Daoy (cell line): Measurements from ENCODE around the gene MAJIN. TPM values are rescaled to one million over a fixed set of nuclear protein-coding genes. Genes with fewer than 3 reads are reported as not detected.
A peak's percentile ranks its signal among the peaks of the same experiment; 100 is the strongest.

ENCODE experiments used
- DNase-seq: peaks from one replicate; pipeline ENCODE4 v3.0.0-alpha.2; 2015; ENCODE audit warnings: low read depth
- total RNA-seq: library from RNA; depleted of rRNA; stranded (reverse); fragments of >200 nt; shearing (Covaris generic); gene quantifications from 2 replicates; pipeline ENCODE4 v1.2.3, GENCODE V29; 2014

The MAJIN gene
- total RNA-seq, 1 experiment from 2014 or later, result not detected

DNA sequence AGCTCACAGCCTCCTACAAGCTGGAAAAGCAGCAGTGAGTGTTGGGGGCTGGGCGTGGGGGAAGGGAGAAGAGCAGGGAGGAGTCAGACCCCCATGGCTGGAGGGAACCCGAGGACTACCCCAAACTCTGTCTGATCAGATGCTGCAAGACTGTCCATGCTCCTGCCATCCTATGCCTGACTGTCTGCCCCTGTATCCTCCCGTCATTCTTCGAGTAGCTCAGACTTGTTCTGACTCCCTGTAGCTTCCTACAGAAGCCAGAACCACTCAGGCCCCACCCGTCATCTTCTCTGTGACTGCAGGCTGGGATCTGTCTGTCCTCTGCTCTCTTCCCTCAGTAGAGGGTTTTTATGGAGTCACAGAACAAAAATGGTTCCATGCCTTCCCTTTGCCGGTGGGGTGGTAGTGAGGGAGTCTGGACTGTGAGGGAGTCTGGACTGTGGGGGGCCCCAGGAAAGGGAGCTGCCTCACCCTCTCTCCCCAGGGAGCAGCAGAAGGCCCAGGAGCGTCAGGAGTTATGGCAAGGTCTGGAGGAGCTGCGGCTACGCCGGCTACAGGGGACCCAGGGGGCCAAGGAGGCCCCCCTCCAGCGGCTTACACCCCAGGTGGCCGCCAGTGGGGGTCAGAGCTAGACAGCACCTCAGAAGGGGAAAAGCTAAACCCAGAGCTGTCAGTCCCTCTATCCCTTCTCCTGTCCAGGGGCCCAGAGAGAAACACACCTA, 38.5 kb downstream of the MAJIN start:
- DNase-seq, result no peak

DNA sequence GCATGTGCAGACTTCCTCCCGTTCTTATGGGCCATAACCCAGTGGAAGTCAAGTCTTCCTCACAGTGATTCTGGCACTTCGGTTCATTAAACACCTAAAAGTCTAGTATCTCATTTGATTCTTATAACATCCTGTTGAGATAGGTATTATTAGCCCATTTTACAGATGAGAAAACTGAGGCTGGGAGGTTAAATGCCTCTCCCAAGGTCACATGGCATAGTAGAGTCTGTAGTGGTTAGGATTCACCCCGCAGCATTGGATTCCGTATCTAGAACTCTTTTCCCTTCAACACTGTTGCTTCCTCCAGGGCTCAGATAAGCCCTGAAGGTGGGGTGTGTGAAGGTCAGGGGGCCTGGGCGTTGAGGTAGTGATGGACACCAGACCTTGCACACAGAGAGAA, 39.6 kb downstream of the MAJIN start:
- no peak for DNase-seq

- no peak for DNase-seq
Observed at GRCh38 chr11:64931290-64931689, 40.6 kb downstream of the MAJIN start.

GRCh38 chr11:64930340-64930739, 41.6 kb downstream of the MAJIN start:
- no peak for DNase-seq

DNA sequence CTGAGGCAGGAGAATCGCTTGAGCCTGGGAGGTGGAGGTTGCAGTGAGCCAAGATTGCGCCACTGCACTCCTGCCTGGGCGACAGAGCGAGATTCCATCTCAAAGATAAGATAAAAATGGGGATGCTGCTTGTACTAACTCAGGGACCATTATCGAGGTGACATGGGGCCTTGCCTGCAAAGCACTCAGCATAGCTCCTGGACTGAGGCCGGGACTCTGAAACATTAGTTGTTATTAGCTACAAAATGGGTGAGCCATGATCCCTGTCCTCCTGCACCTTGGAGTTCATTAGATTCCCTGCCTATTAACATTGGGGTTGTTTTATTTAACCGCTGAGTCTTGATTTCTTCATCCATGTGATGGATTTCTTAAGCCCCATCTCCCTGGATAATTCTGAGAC, 42.3 kb downstream of the MAJIN start:
- no peak for DNase-seq

DNA sequence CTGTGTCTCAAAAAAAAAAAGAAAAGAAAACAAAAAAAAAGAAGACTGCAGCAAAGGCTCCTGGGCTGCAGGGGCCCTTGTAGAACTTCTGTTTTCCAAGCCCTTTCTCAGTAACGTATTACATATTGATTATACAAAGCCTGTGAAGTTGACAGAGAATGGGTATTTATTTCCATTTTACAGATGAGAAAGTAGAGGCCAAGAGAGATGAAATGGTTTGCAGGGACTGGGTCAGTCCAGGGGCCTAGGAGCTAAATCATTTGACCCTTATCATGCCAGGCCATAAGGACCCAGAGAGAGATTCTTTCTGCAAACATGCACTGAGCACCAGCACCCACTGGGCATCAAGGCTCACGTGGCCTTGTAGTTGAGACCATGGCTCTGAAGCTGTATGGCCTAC, 43.0 kb downstream of the MAJIN start:
- DNase-seq, result no peak

- no peak for DNase-seq
Observed at GRCh38 chr11:64926689-64927088, 45.2 kb downstream of the MAJIN start.

DNA sequence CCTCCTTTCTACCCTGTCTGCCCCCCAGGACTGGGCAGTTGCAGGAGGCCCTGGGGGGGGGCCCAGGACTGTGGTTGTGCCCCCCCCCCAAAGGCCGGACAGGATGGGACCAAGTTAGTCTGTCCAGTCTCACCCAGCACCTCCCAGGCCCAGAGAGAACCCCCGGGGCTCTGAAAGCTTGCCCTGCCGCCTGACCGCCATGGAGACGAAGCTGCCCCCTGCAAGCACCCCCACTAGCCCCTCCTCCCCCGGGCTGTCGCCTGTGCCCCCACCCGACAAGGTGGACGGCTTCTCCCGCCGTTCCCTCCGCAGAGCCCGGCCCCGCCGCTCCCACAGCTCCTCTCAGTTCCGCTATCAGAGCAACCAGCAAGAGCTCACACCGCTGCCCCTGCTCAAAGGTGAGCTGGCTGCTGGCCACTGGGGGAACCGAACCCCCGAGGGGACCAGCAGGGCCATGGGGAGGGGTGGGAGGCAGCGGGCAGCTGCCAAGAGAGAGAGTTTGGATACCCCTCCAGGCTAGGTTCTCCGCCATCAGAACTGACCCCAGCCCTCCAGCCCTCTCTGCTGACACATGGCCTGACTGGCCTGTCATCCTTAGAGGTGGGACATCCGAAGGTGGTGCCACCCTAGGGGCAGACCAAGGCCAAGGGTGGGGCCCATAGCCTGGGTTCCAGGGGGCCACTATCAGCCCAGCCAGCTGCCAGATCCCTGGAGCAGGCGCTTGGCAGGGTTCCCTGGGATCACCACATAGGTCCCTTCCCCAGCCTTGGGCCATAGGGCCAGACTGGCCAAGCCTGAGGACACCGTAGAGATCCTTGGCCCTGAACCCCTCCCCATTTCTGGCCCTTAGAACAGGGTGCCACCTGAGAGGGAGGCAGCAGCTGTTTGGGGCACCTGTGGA, 46.1 kb downstream of the MAJIN start:
- DNase-seq, result no peak

DNA sequence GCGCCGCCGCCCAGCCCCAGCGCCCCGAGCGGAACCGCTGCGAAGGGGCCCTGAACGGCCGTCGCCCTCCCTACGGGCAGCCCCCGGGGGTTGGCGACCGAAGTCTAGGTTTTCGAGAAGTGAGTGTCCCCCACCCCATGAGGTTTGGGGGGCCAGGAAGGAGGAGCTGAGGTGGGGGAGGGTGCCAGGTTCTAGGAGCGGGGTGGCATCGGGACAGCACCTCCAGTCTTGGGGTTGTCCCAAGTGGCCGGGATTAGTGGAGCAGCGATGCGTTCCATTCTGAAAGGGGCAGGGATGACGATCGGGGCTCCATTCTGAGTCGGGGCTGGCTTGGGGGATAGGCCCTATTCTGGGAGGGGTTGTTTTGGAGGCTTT, 47.0 kb downstream of the MAJIN start:
- DNase-seq, result no peak

GRCh38 chr11:64923944-64924909, 47.7 kb downstream of the MAJIN start, which contains the start of gene PPP2R5B:
TSS of gene PPP2R5B (plus strand) at chr11:64924689. CDS start at chr11:64925735, 1,046 bp downstream.
- peak; percentile 94 for DNase-seq

DNA sequence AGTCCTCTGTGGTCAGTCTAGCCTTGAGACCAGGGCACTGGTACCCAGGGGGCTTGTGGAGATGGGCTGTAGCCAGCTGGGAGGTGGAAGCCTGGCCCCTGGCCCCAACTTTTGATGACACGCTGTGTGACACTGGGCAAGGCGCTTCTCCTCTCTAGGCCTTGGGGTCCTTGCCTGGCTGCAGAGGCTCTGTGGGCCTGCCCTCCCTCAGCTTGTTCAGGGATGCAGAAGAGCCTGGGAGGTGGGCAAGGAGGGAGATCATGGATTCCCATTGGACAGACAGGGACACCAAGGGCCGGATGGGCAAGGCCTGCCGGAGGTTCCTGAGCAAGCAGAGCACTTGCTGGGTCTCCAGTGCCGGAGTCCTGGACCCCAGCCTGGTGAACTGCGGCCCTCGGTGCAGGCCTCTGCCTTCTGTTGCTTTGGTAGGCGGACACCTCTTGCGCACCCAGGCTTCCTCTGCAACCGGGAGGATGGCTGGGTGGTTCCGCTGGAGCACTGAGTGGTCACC, 48.7 kb downstream of the MAJIN start:
- DNase-seq, result no peak

DNA sequence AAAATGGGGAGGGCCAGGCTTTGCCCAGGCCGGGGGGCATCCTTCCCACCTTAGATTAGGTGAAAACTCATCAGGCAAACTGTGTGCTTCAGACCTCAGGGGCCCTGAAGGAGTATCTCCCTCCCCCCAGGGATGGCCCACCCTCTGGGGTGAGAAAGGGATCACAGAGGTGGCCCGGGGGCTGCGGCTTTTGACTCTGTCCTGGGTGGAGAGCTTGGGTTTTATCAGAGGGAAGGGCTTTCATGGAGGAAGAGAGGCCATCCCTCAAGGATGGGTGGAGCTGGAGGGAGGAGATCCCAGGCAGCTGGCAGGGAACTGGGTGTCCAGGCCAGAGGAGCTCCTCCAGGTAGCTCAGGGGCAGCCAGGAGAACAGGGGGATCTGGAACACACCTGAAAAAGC, 50.5 kb downstream of the MAJIN start:
- no peak for DNase-seq

GRCh38 chr11:64920124-64920523, 51.8 kb downstream of the MAJIN start:
- DNase-seq, result no peak

DNA sequence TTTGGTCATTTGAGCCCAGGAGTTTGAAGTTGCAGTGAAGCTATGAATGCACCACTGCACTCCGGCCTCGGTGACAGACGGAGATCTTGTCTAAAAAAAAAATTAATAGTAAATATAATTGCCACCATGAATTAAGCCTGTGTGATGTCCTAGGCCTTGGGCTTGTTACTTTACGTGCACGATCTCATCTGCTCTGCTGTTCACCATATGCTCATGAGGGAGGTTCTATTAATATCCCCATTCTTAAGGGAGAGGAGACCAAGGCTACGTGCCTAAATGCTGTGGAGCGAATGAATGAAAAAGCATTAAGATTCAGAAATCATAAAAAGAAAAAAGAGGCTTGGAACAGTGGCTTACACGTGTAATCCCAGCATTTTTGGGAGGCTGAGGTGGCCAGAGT, 52.3 kb downstream of the MAJIN start:
- no peak for DNase-seq

DNA sequence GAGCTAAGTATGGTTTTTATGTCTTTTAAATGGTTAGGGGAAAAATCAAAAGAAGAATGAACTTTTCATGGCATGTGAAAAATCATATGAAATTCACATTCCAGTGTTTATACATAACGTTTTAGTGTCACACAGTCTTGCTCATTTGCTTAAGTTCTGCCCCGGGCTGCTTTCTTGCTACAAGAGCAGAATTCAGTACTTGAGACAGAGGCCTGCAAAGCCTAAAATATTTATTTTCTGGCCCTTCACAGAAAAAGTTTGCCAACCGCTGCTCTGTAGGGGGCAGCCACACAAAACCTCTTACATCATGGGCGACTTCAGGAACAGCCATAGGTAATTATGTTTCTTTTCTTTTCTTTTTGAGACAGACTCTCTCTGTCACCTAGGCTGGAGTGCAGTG, 53.9 kb downstream of the MAJIN start:
- DNase-seq, result peak; percentile 37

DNA sequence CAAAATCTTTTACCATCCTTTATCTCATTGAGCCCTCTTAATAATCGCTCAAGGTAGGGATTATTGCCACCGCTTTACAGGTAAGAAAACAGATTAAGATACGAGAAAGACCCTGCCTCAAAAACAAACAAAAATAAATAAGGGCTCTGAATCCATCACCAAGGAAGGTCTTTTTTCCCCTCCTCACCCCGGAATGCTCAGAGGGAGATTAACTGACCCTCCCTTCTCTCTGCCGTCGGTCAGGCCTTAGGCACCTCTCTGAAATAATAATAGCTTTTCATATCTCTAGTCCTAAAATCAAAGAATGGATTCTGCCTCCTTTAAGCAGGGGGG, 54.3 kb downstream of the MAJIN start:
- DNase-seq, result no peak

DNA sequence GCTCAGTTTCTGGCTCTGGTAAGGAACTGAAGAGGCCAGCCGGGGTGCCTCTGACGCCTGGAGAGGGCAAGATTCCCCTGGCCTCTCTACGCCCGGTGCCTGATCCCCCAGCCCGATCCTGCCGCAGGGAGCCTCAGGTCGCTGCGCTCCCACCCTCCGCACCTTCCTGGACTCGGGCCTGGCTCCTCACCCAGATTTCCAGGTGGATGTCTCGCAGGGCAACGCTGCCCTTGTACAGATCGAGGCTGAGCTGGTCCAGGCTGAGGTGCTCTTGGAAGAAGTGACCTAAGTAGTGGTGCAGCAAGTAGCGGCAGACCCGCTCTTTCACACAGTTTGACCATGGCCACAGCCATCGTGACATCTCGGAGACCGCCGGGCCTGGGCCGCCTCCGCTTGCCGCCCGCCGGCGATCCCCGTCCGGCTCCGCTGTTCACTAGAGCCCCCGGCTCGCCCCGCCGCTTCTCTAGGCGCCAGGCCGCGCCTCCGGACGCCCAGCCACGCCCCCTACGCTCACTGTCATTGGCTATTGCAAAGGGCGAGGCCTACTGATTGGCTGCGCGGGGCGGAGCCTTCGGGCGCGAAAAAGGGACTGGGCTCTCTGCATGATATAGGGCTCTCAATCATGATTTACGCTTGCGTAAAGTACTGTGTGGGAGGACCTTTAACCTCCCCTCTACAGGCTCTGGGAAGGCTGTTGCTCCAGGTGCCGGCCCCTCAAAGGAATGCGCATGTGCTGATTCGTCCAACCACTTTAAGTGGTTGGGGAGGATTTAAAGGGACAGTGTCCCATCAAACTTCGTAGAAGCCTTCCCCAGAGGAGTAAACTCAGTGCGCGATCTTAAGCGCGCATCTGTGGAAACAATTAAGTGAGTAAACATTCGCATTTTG, 54.9 kb downstream of the MAJIN start, which contains the start of gene ATG2A:
Gene ATG2A, minus strand, starts transcription at position 435 of the 888 bp plus-strand sequence. Its CDS starts 74 bp downstream, at position 361.
- DNase-seq, result peak; percentile 99

- peak; percentile 44 for DNase-seq
Observed at GRCh38 chr11:64916040-64916774, 55.7 kb downstream of the MAJIN start.

DNA sequence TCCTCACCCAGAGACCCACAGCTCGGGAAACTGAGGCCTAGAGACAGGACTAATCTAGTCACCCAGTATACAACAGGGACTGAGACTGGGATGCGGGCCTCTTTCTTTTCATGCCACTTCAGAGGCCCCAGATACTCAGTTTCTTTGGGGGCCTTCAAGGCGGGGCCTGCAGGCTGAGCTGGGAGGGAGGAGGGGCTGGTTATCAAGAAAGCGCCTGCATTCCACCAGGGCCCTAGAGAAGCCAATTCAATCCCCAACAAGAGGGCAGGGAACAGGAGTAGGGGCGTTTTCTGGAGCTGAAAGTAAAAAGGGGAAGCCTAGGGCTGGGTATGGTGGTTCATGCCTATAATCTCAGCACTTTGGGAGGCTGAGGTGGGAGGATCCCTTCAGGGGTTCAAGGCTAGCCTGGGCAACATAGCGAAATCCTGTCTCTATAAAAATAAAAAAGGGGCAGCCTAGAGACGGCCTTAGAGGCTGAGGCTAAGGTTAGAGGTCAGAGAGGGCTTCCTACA, 56.5 kb downstream of the MAJIN start:
- DNase-seq, result no peak

DNA sequence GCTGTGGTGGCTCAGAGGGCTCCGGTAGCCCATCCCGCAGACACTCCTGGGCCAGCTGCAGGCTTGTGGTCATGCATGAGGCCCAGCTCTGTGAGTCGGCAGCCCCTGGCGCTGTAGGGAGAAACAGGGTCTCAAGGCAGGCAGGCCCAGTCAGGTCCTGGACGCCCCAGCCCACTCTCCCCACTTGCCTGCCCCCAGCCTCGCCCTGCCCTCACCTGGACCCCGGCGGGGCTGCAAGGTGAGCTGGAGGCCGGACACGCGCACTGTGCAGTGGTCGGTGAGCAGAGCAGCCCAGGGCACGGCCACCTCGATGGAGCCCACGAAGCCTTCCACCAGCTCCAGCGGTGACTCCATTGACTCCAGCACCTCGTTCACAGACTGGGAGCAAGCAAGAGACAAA, 57.8 kb downstream of the MAJIN start:
- no peak for DNase-seq
